OCI-M1 (cell line): Measurements from ENCODE around the gene GPR34.
"Not testable (repeated sequence)": the region's sequence is repeated elsewhere in the genome, so short reads cannot be mapped to it uniquely, and the experiment has no call there.

Experiments used
- DNase-seq: peaks from one replicate; lab custom pipeline; 2025; lab: John Stamatoyannopoulos, UW

The GPR34 gene

GRCh38 chrX:41693024-41693423 lies 4.3 kb downstream of the GPR34 start:
- DNase-seq: no peak

GRCh38 chrX:41695426-41695825 lies 6.7 kb downstream of the GPR34 start:
- no peak for DNase-seq

GRCh38 chrX:41703574-41704029 lies 14.8 kb downstream of the GPR34 start:
- no peak for DNase-seq

- DNase-seq: no peak
Observed at GRCh38 chrX:41705042-41705441, 16.3 kb downstream of the GPR34 start.

GRCh38 chrX:41705680-41706374 lies 17.1 kb downstream of the GPR34 start:
- peak; percentile 70 for DNase-seq

GRCh38 chrX:41707218-41707617 lies 18.4 kb downstream of the GPR34 start:
- no peak for DNase-seq

- peak; percentile 35 for DNase-seq
Observed at GRCh38 chrX:41708486-41708885, 19.7 kb downstream of the GPR34 start.

GRCh38 chrX:41711021-41711667 lies 22.4 kb downstream of the GPR34 start:
- DNase-seq: no peak

- no peak for DNase-seq
Observed at GRCh38 chrX:41716222-41716621, 27.4 kb downstream of the GPR34 start.

GRCh38 chrX:41716767-41717473 lies 28.1 kb downstream of the GPR34 start:
- no peak for DNase-seq

- DNase-seq: no peak
Observed at GRCh38 chrX:41718481-41719235, 29.9 kb downstream of the GPR34 start.

GRCh38 chrX:41719610-41720009 lies 30.8 kb downstream of the GPR34 start:
- DNase-seq: not testable (repeated sequence)

- peak; percentile 19 for DNase-seq
Observed at GRCh38 chrX:41720125-41720779, 31.5 kb downstream of the GPR34 start.

GRCh38 chrX:41721590-41721989 lies 32.8 kb downstream of the GPR34 start:
- no peak for DNase-seq

GRCh38 chrX:41722214-41722613 lies 33.4 kb downstream of the GPR34 start:
- DNase-seq: no peak

- no peak for DNase-seq
Observed at GRCh38 chrX:41722816-41723618, 34.2 kb downstream of the GPR34 start.

- no peak for DNase-seq
Observed at GRCh38 chrX:41723826-41724225, 35.1 kb downstream of the GPR34 start, which contains the start of gene GPR82. Gene GPR82 (plus strand): TSS chrX:41724181. CDS start chrX:41727027, 2,846 bp downstream.

GRCh38 chrX:41728125-41728524 lies 39.4 kb downstream of the GPR34 start:
- no peak for DNase-seq

GRCh38 chrX:41730081-41730480 lies 41.3 kb downstream of the GPR34 start:
- no peak for DNase-seq

- no peak for DNase-seq
Observed at GRCh38 chrX:41732260-41732659, 43.5 kb downstream of the GPR34 start.

- no peak for DNase-seq
Observed at GRCh38 chrX:41733939-41734338, 45.2 kb downstream of the GPR34 start.
